B cell (primary cell): ENCODE results near the gene ARL3. TPM values are rescaled to one million over a fixed set of nuclear protein-coding genes. Genes with fewer than 3 reads are reported as not detected.

Source experiments
- ATAC-seq: fragments of 200-7000 bp; cut with Tn5 transposase; one replicate; pipeline ENCODE4 v1.10.0; 2021; ENCODE audit warnings: low read depth, mild to moderate bottlenecking, moderate number of reproducible peaks, moderate library complexity
- CTCF ChIA-PET: fragments of 350-600 bp; sonication (Branson Sonifier 250); formaldehyde crosslinking; loops from one replicate; lab custom pipeline; 2021; ENCODE audit warnings: antibody characterized with exemption, inconsistent platforms; lab: Charles Lee
- POLR2A ChIA-PET: fragments of 350-600 bp; sonication (Branson Sonifier 250); formaldehyde crosslinking; loops from one replicate; lab custom pipeline; 2021; ENCODE audit warnings: antibody characterized with exemption; lab: Charles Lee
- DNase-seq: peaks from one replicate; pipeline ENCODE4 v3.0.0; 2013
- H2AFZ ChIP-seq: 2 replicates; pipeline ENCODE4 v1.6.1; 2012; ENCODE audit warnings: mild to moderate bottlenecking, low read depth, low read length; ENCODE audit not compliant: insufficient read depth, poor library complexity, severe bottlenecking
- H3K27ac ChIP-seq, 2 donors: 1 replicate in 1 of 2; 2 replicates in 1 of 2; pipeline ENCODE4 v1.5.1; 2012 to 2013; ENCODE audit warnings: low read length in 2 of 2, mild to moderate bottlenecking in 2 of 2, moderate library complexity in 1 of 2
- H3K27me3 ChIP-seq, 4 experiments: fragments of 200-600 bp in 1 of 4; sonication (generic) in 1 of 4; replicated peaks in 1 of 4; 1 replicate in 2 of 4; 2 replicates in 2 of 4; pipeline versions ENCODE4 v1.6.1 to v1.7.0; 2013 to 2016; ENCODE audit warnings: low read length in 3 of 4, mild to moderate bottlenecking in 2 of 4, mixed read lengths in 1 of 4, moderate library complexity in 1 of 4; ENCODE audit not compliant: insufficient read depth in 4 of 4, control insufficient read depth in 3 of 4; ENCODE audit errors: control extremely low read depth in 1 of 4
- H3K36me3 ChIP-seq, 2 experiments: replicated peaks in 1 of 2; 1 replicate in 1 of 2; 2 replicates in 1 of 2; pipeline versions ENCODE4 v1.6.1 to v1.7.1; 2013; ENCODE audit warnings: low read length in 1 of 2; ENCODE audit not compliant: insufficient read depth in 2 of 2, control insufficient read depth in 1 of 2; ENCODE audit errors: control extremely low read depth in 1 of 2, extremely low read depth in 1 of 2
- H3K4me1 ChIP-seq, 2 donors: fragments of 200-600 bp in 1 of 2; sonication (generic) in 1 of 2; 1 replicate in 1 of 2; 2 replicates in 1 of 2; pipeline versions ENCODE4 v1.5.1 to v1.6.1; 2013 to 2017; ENCODE audit warnings: low read length in 2 of 2; ENCODE audit not compliant: control insufficient read depth in 2 of 2, insufficient read depth in 2 of 2
- H3K4me2 ChIP-seq: replicated peaks from 2 replicates; pipeline ENCODE3; 2012; ENCODE audit warnings: mild to moderate bottlenecking, low read depth, low read length; ENCODE audit not compliant: poor library complexity, severe bottlenecking
- H3K4me3 ChIP-seq, 5 experiments: fragments of 200-600 bp in 1 of 5; sonication (generic) in 1 of 5; 1 replicate in 3 of 5; 2 replicates in 2 of 5; pipeline versions ENCODE4 v1.5.1 to v1.7.0; 2011 to 2016; ENCODE audit warnings: low read length in 4 of 5, mild to moderate bottlenecking in 4 of 5, low read depth in 2 of 5, control low read depth in 1 of 5, moderate library complexity in 1 of 5; ENCODE audit not compliant: insufficient read depth in 1 of 5; ENCODE audit errors: control extremely low read depth in 1 of 5, extremely low read depth in 1 of 5
- H3K79me2 ChIP-seq: fragments of 200-600 bp; sonication (generic); one replicate; pipeline ENCODE4 v1.6.0; 2016; ENCODE audit warnings: low read length; ENCODE audit not compliant: control insufficient read depth, insufficient read depth
- H3K9ac ChIP-seq: fragments of 200-600 bp; sonication (generic); 2 replicates; pipeline ENCODE4 v1.6.1; 2017; ENCODE audit warnings: mild to moderate bottlenecking, low read length, moderate library complexity
- H3K9me3 ChIP-seq, 3 donors: one replicate each; pipeline versions ENCODE4 v1.6.1 to v1.7.1; 2013; ENCODE audit warnings: low read length in 2 of 3; ENCODE audit not compliant: control insufficient read depth in 2 of 3, insufficient read depth in 1 of 3; ENCODE audit errors: control extremely low read depth in 1 of 3
- H4K20me1 ChIP-seq: 2 replicates; pipeline ENCODE4 v1.6.0; 2012; ENCODE audit warnings: mild to moderate bottlenecking, low read length; ENCODE audit not compliant: insufficient read depth, control insufficient read depth, poor library complexity, severe bottlenecking
- H3K27ac Mint-ChIP-seq: one replicate; pipeline ENCODE4 v1.8.0; 2021; ENCODE audit warnings: mixed read lengths
- H3K27me3 Mint-ChIP-seq: one replicate; pipeline ENCODE4 v1.8.0; 2021; ENCODE audit warnings: mixed read lengths
- H3K4me1 Mint-ChIP-seq: one replicate; pipeline ENCODE4 v1.8.0; 2021; ENCODE audit warnings: mixed read lengths
- H3K4me3 Mint-ChIP-seq: one replicate; pipeline ENCODE4 v1.8.0; 2021; ENCODE audit warnings: mixed read lengths
- H3K9me3 Mint-ChIP-seq: one replicate; pipeline ENCODE4 v1.8.0; 2022; ENCODE audit warnings: mixed read lengths; ENCODE audit not compliant: insufficient read depth
- EZH2 ChIP-seq: IDR thresholded peaks from 2 replicates; pipeline ENCODE4 v1.6.1; 2012; ENCODE audit warnings: borderline replicate concordance, low read depth, mild to moderate bottlenecking, moderate library complexity, low read length; ENCODE audit not compliant: insufficient read depth, poor library complexity, severe bottlenecking
- WGBS: methylation state at CpG from one replicate; pipeline ENCODE4 v1.1.5; 2013; ENCODE audit warnings: missing lambda C conversion rate; ENCODE audit not compliant: insufficient coverage; 5-methylcytosine and 5-hydroxymethylcytosine counted together
- intact Hi-C: fragments of 100-400 bp; cut with micrococcal nuclease; formaldehyde crosslinking; loops from one replicate; pipeline ENCODE4 v1.10.0; 2022
- polyA plus RNA-seq: library from polyadenylated mRNA; depleted of rRNA; stranded (reverse); fragments of >200 nt; gene quantifications from 2 replicates; pipeline ENCODE4 v1.2.3, GENCODE V29; 2012
- total RNA-seq, 2 donors: library from RNA; stranded (reverse); fragments of 120-200 nt in 1 of 2; gene quantifications; 1 replicate in 1 of 2; 2 replicates in 1 of 2; pipeline versions ENCODE4 v1.2.3 to v1.2.4, GENCODE V29; 2013 to 2022
- TF ChIP-seq, protein P1 (sequence below): fragments of 200-600 bp; IDR thresholded peaks from one replicate; pipeline ENCODE4 v1.8.0; 2022; ENCODE audit warnings: antibody characterized with exemption, mild to moderate bottlenecking

ARL3 gene
- total and polyA plus RNA-seq, 2 donors (not counting 1 experiment from before 2014, with no cell fraction given), result 0.91 to 5.5 TPM

DNA sequence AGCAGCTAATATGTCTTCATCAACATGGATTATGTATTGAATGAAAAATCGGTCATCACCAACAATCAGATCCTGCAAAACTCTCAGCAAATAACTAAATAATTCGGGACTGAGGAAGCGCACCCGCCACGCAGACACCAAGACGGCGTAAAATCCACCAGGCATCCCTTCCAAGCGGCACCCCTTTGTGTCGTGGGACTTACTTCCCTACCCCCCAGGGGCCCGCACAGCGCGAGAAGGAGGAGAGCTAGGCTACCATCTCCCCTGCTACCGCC, 721 bp downstream of the ARL3 start:
- Histone ChIP-seq H4K20me1 (no peaks in the 10 kb centered on the region), H3K9ac (peak overlapping the region; percentile 88), H3K27ac (peak overlapping the region; percentile 64 to 92), H3K4me2 (peak overlapping the region; percentile 84), H3K4me3 (peak overlapping the region; percentile 67 to 94 (median 70)), H3K4me1 (peaks cover 15 to 21% of the 10 kb centered on the region in 2 donors), H2AFZ (peak overlapping the region; percentile 92), H3K36me3 (no peaks in the 10 kb centered on the region), H3K9me3 (no peaks in the 10 kb centered on the region), H3K79me2 (peaks cover 51% of the 10 kb centered on the region), H3K27me3 (no peaks in the 10 kb centered on the region)
- DNase-seq (no peak), ATAC-seq (no peak)
- H3K4me1 Mint-ChIP-seq, result peaks cover 36% of the 10 kb centered on the region
- H3K27me3 Mint-ChIP-seq, result no peaks in the 10 kb centered on the region
- no peak for TF ChIP-seq EZH2
- TF ChIP-seq, protein P1, sequence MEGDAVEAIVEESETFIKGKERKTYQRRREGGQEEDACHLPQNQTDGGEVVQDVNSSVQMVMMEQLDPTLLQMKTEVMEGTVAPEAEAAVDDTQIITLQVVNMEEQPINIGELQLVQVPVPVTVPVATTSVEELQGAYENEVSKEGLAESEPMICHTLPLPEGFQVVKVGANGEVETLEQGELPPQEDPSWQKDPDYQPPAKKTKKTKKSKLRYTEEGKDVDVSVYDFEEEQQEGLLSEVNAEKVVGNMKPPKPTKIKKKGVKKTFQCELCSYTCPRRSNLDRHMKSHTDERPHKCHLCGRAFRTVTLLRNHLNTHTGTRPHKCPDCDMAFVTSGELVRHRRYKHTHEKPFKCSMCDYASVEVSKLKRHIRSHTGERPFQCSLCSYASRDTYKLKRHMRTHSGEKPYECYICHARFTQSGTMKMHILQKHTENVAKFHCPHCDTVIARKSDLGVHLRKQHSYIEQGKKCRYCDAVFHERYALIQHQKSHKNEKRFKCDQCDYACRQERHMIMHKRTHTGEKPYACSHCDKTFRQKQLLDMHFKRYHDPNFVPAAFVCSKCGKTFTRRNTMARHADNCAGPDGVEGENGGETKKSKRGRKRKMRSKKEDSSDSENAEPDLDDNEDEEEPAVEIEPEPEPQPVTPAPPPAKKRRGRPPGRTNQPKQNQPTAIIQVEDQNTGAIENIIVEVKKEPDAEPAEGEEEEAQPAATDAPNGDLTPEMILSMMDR, result no peak
- WGBS, result 0% methylated on average over 12 of the region's 13 CpGs
- intact Hi-C loops, result loop anchor here (5.0 kb wide), 4 partner anchors 36 to 896 kb away; partner anchors contain the start of genes GBF1, NOLC1 and OGA
- H3K9me3 Mint-ChIP-seq, result no peaks in the 10 kb centered on the region
- ChIA-PET CTCF (interaction anchor here (0.5 to 6.0 kb wide), 13 partner anchors 11 to 621 kb away, joined by 3 to 38 read pairs (median 7); partner anchors contain the start of genes CNNM2, TRIM8 and WBP1L), POLR2A (interaction anchor here (0.6 to 4.0 kb wide), 8 partner anchors 23 to 1554 kb away, joined by 3 to 45 read pairs (median 4); partner anchors contain the start of genes ACTR1A, OGA and TRIM8)
- peak overlapping the region; percentile 92 for H3K4me3 Mint-ChIP-seq
- peak overlapping the region; percentile 93 for H3K27ac Mint-ChIP-seq

DNA sequence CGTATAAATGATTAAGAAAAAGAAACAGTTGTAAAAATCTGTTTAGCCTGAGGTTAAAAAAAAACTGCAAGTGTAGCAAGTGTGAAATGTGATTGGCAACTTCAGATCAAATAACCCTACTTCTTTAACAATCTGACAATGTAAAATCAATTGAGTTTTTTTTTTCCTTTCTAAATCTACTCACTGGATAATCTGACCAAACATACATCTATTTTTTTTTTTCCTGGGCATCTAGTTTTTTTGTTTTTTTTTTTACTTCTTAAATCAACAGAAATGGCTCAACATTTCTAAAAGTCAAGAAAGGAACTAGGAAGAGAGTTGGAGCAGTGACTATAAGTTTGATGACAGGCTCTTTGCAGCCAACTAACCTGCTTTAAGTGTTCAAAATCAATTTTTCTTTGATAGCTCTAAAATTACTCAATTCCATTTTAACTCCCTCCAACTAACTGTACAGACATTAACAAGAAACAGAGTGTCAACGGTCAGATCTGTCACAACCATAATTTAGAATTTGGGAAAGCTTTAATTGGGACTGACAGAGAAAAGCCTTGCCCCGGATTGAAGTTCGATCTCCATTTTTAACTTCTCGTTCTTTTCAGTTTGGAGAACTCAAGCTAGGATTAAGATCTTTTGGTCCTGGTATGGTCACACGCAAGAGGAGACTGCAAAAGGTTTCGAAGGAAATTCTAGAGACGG, 1.2 kb downstream of the ARL3 start:
- H3K36me3 ChIP-seq, result no peaks in the 10 kb centered on the region
- TF ChIP-seq, protein P1, result no peak
- no peak for TF ChIP-seq EZH2
- intact Hi-C loops, result loop anchor here (5.0 kb wide), 4 partner anchors 36 to 896 kb away; partner anchors contain the start of genes GBF1, NOLC1 and OGA
- Mint-ChIP-seq H3K4me3 (peak overlapping the region; percentile 92), H3K4me1 (peaks cover 36% of the 10 kb centered on the region), H3K9me3 (no peaks in the 10 kb centered on the region), H3K27me3 (no peaks in the 10 kb centered on the region), H3K27ac (peak overlapping the region; percentile 93)
- peak overlapping the region; percentile 84 for H3K4me2 ChIP-seq
- no peaks in the 10 kb centered on the region for H3K27me3 ChIP-seq
- DNase-seq (no peak), ATAC-seq (no peak)
- peaks cover 15 to 21% of the 10 kb centered on the region in 2 donors for H3K4me1 ChIP-seq
- H3K27ac ChIP-seq, result peak overlapping the region; percentile 64 to 92
- H3K4me3 ChIP-seq, result peak overlapping the region; percentile 67 to 94 (median 70)
- H3K9ac ChIP-seq, result peak overlapping the region; percentile 88
- CTCF ChIA-PET, result interaction anchor here (0.7 to 6.0 kb wide), 15 partner anchors 11 to 421 kb away, joined by 3 to 38 read pairs (median 6); partner anchors contain the start of genes CNNM2, TRIM8 and WBP1L
- H2AFZ ChIP-seq, result peak overlapping the region; percentile 92
- H3K9me3 ChIP-seq, result no peaks in the 10 kb centered on the region
- POLR2A ChIA-PET, result interaction anchor here (0.6 to 4.0 kb wide), 7 partner anchors 23 to 1555 kb away, joined by 3 to 45 read pairs (median 4); partner anchors contain the start of genes ACTR1A and TRIM8
- no peaks in the 10 kb centered on the region for H4K20me1 ChIP-seq
- 0% methylated on average over 4 of the region's 8 CpGs for WGBS
- H3K79me2 ChIP-seq, result peaks cover 51% of the 10 kb centered on the region
